ENCODE results near the gene TTC7B.

The TTC7B gene

GRCh38 chr14:90509403-90509802 lies 306.8 kb downstream of the TTC7B start:
- no peak for DNase-seq (ENCODE audit: low spot score)

DNA sequence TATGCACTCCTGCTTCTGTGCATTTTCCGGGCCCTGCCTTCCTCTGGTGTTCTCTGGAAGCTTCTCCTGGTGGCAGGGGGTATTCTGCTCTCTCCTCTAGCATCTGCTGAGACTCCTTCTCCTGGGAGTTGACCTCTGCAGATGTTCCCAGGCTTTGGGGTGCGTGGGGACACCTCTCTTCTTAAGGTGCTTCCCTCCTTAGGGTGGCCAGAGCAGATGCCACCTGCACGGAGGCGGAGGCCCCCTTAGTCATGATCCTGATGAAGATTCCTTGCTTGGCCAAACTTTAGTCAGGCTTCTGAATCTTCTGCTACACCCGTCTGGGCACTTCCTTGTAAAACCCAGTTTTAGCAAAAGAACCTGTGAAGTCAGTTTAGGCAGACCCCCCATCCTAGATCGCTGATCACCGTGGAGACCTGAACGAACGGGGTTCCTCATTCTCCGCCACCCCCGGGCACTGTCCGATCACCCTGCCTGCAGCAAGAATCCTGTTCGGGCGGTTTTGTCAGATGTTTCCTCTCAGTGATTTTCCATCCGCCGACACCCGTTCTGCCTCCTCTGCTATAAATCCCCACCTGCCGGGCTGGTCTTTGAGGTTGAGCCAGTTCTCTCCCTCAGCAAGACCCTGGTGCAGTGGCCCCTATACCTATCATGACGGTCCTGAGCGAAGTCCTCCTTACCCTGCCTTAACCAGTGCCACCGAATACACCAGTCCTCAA lies 307.5 kb downstream of the TTC7B start:
- DNase-seq (ENCODE audit: low spot score): no peak

GRCh38 chr14:90508036-90508435 lies 308.2 kb downstream of the TTC7B start:
- no peak for DNase-seq (ENCODE audit: low spot score)

DNA sequence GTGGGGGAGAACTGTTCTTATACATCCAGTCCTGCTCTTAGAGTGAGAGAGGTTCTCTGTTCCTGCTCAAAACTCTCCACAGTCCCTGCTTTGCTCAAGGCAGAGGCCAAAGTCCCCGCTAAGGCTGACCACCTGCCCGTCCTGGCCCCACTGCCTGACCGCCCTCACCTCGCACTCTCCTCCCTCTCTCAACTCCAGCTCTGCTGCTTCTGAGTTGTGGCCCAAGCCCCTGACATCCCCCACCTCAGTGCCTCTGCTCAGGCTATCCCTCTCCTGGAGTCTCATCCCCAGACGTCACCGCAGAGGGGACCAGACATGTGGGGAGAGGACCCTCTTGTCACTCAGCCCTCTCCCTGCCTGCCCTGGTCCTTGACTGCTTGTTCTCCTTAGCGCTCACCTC lies 308.8 kb downstream of the TTC7B start:
- DNase-seq (ENCODE audit: low spot score): no peak

DNA sequence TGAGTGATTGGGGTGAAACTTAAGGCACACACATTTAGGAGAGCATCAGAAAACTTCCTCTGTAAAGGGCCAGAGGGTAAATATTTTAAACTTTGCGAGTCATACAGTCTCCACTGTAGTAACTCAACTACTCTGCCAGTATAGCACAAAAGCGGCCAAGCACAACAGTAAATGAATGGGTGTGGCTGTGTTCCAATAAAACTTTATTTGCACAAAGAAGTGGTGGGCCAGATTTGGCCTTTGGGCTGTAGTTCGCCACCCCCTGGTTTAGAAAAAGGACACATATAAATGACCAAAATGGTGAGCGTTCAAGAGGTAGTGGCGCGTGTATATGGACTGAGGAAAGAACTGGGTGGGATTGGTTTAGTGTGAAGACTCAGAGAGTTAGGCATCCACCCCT lies 309.5 kb downstream of the TTC7B start:
- no peak for DNase-seq (ENCODE audit: low spot score)

DNA sequence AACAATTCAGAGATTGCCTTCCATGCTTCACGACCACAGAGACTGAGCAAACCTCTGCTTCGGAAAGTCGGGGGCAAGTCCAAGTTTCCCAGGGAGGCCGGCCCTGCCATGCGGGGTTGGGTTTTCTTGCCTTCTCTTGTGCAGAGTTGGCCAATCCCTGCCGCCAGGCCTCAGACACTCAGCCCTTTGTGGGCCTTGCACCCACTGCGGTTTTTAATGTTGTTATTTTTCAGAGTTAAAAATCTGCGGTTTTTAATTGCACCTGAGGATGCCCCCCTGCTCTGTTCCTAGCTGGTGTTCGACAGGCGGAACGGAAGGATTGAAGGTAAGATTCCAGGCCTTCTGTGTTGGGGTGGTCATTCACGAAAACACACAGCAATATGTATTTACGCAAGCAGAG lies 310.7 kb downstream of the TTC7B start:
- no peak for DNase-seq (ENCODE audit: low spot score)

DNA sequence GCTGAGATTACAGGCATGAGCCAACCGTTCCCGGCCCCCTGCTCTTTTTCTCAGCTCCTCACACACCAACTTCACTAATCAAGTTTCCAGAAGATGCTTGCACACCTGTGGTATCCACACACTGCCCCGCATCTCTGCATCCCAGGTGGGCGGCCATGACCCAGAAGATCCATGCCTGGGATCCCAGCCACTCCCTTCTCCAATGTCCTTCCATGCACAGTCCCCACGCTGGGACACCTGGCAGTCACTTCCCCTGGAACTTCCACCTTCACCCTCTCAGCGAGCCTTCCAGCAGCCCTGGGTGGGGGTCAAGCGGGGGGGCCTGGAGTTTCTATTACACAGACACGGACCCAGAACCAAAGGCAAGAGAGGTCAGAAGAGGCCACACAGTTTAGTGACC lies 311.6 kb downstream of the TTC7B start:
- DNase-seq (ENCODE audit: low spot score): no peak

- DNase-seq (ENCODE audit: low spot score): no peak
Observed at GRCh38 chr14:90503582-90503981, 312.6 kb downstream of the TTC7B start.

DNA sequence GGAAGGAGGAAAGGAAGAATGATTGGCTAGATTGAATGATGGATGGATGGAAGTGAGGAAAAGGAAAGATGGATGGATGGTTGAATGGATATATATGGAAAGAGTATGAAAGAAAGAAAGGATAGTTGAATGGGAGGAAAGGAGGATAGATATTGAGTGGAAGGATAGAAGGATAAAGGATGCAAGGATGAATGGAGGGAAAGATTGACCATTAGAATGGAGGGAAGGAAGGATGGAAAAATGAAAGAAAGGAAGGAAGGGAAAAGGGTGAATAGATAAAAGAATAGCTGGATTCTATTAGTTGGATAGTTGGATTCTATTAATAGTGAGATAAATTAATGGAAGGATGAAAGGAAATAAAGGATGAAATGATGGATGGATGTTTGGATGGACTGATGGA lies 313.5 kb downstream of the TTC7B start:
- no peak for DNase-seq (ENCODE audit: low spot score)

DNA sequence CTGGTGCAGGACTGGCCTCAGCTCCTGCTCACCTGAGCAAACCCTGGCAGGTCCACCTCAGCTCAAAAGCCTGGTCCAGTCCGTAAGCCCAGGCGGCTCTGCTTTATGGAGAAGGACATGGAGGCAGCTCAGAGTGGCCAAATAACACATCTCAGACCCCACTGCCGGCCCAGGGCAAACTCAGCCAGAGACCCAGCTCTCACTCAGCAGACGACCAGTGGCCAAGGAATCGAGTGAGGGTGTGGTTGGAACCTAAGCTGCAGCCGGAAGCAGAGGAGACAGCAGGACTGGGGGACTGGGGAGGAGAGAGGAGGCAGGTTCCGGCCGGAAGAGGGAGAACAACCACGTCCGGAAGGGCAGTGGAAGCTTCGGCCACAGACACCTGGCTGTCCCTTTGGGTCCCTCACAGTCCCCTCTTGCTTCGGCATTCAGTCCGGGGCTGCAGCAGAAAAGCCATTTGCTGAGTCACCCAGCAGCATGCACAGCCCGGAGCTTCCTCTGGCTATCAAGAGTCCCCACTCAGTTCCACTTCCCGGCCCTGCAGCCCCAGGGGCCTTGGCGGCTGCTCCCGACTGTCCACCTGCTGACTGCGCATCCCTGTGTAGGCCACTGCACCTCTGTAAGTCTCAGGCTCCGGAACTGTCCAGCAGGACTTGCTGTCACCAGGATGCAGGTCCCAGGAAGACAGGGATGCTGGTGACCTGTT lies 315.4 kb downstream of the TTC7B start:
- DNase-seq (ENCODE audit: low spot score): peak; percentile 60

- no peak for DNase-seq (ENCODE audit: low spot score)
Observed at GRCh38 chr14:90499908-90500664, 316.1 kb downstream of the TTC7B start.

DNA sequence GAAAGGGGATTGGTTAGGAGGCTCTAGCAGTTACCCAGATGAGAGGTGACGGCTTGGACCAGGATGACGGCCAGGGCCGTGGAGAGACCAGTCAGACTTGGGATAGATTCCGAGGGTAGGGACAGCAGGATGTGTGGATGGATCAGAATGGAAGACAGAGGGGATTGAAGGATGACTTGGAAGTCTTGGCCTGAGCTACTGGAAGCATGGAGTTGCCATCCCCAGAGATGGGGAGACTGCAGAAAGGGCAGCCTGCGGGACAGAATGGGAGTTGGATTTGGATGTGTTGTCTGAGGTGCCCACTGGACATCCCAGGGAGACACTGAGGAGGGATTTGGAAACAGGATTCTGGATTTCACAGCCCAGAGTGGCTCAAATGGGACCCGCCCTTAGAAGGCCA lies 317.1 kb downstream of the TTC7B start:
- no peak for DNase-seq (ENCODE audit: low spot score)

GRCh38 chr14:90498198-90498597 lies 318.0 kb downstream of the TTC7B start:
- DNase-seq (ENCODE audit: low spot score): no peak

DNA sequence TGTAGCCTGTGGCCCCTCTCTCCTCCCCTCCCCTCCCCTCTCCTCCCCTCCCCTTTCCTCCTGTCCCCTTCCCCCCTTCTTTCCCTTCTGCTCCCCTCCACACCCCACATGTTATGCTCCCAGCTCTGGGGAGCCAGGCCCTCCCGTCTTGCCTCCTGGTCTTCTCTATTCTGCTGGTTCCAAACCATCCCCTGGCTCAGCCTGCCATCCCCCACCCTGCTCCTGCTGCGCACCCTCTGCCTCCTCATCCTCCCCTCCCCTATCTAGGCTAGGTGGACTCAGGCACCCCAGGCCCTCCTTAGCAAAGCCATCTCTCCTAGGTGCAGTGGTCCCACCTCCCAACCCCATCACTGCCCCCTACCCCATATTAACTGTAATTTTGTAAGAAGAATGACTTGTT lies 319.9 kb downstream of the TTC7B start:
- DNase-seq (ENCODE audit: low spot score): no peak

- peak; percentile 71 for DNase-seq (ENCODE audit: low spot score)
Observed at GRCh38 chr14:90495357-90496276, 320.6 kb downstream of the TTC7B start.

GRCh38 chr14:90491911-90492531 lies 324.2 kb downstream of the TTC7B start:
- DNase-seq (ENCODE audit: low spot score): peak; percentile 48

DNA sequence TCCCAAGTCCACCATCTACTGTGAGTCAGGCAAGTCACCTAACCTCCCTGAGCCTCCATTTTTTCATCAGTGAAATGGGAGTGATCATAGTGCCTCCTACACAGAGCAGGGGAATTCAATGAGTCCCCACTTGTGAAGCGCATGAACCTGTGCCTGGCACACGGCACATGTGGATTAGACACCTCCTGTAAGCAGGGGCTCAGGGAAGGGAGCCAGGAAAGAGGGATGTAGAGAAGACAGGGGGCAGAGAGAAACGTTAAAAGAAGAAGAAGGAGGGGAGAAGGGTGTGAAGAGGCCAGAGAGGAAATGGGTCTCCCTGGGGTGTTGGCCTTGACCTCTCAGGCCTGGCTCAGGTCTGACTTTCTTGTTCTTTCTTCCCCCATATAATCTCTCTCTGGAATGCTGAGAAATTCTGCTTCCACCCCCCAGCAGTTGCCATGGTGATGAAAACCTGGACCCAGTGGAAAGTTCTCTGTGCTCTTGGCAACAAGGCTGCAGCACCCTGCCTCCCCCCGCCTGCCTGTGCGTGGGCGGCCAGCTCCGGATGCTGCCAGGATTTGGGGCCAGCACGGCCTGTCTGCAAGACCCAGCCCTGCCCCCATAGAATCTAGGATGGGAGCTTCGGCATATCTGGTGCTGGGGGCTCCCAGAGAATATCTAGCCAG lies 324.9 kb downstream of the TTC7B start:
- DNase-seq (ENCODE audit: low spot score): peak; percentile 52

DNA sequence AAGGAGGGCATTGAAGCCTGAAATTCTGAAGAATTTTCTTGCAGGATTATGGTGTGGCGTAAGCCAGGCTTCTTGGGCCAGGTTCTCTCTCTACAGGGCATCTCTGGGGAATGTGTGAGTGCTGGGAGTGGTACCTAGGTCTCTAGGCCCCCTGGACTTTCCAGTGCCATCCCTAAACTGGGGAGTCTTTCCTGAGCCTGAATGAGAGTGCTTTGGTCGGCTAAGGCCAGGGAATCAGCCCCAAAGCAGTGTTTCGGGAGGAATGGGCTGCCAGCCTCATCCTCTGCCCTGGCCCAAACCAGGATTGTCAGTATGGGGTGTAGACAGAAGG lies 325.5 kb downstream of the TTC7B start:
- no peak for DNase-seq (ENCODE audit: low spot score)

DNA sequence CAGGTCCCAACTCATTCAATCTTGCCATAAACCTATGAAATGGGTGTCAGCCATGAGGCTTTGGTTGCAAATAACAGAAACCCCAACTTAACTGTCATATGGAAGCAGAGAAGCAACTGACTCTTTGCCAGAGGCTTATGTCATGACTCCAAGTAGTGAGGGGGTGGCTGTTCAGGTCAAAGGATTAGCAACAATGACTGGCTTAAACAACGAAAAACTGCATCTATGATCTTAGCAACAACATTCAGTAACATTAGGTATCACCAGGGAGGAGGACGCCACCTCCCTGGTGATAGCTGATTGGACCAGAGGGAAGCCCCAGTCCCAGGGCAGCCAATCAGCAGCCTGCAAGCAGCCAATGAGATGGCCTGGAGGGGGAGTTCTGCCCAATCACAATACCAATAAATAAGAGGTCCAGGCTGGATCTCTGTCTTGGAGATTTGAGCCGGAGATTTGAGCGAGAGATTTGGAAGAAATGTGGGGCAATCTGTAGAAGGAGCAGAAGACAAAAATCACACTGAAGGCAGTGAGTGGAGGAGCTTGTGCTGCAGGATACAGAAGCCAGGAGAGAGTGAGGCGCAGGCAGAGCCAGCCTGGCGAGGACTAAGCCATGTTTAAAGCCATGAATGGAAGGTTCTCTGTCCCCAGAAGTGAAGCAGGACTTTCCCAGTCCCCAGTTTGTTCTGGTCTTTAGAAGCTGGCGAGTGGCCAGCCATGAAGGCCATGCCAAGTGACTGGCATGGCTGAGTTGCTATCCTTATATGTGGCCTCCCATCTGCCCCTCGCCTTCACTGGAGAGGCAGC lies 326.1 kb downstream of the TTC7B start:
- no peak for DNase-seq (ENCODE audit: low spot score)

DNA sequence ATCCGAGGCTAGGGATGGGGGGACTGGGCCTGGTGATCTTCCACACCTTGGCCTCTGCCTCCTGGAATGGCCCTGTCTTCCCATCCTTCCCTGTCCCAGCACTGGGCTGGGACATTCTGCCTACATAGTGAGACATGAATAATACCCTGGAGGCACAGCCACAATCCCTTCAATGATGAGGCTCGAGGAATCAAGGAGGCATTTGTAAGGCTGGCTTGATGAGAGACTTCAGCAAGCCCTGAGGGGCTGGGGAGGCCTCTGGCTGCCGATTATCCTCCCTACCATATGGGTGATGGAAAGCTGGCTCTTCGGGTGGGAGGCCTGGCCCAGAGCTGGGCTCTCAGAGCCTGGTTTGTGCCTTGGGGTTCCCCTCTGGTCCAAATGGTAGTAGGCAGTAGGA lies 326.9 kb downstream of the TTC7B start:
- no peak for DNase-seq (ENCODE audit: low spot score)
